Neutrophil (primary cell): Measurements from ENCODE around the gene DGKG.

Experiments
- H3K27ac ChIP-seq: fragments of 200-600 bp; sonication (generic); 2 replicates; pipeline ENCODE4 v1.5.1; 2016; ENCODE audit warnings: mild to moderate bottlenecking, moderate library complexity
- H3K27me3 ChIP-seq: fragments of 200-600 bp; sonication (generic); 2 replicates; pipeline ENCODE4 v1.6.0; 2016; ENCODE audit warnings: mild to moderate bottlenecking
- H3K36me3 ChIP-seq: fragments of 200-600 bp; sonication (generic); 2 replicates; pipeline ENCODE4 v1.5.1; 2017
- H3K4me1 ChIP-seq, 2 experiments: fragments of 200-600 bp in 1 of 2; sonication (generic) in 1 of 2; 1 replicate in 1 of 2; 2 replicates in 1 of 2; pipeline versions ENCODE4 v1.5.1 to v1.6.1; 2013 to 2016; ENCODE audit warnings: low read depth in 1 of 2, low read length in 1 of 2, mild to moderate bottlenecking in 1 of 2, moderate library complexity in 1 of 2; ENCODE audit not compliant: control insufficient read depth in 1 of 2, insufficient read depth in 1 of 2
- H3K4me3 ChIP-seq, 2 experiments: fragments of 200-600 bp in 1 of 2; sonication (generic) in 1 of 2; 1 replicate in 1 of 2; 2 replicates in 1 of 2; pipeline ENCODE4 v1.5.1; 2013 to 2016; ENCODE audit warnings: low read depth in 1 of 2, low read length in 1 of 2, mild to moderate bottlenecking in 1 of 2, moderate library complexity in 1 of 2
- H3K9me3 ChIP-seq: fragments of 200-600 bp; sonication (generic); 2 replicates; pipeline ENCODE4 v1.5.1; 2016
- TF ChIP-seq, protein P1 (sequence below): fragments of 200-600 bp; sonication (generic); IDR thresholded peaks from 2 replicates; pipeline ENCODE4 v1.5.1; 2016; ENCODE audit warnings: antibody characterized with exemption

Gene DGKG

DNA sequence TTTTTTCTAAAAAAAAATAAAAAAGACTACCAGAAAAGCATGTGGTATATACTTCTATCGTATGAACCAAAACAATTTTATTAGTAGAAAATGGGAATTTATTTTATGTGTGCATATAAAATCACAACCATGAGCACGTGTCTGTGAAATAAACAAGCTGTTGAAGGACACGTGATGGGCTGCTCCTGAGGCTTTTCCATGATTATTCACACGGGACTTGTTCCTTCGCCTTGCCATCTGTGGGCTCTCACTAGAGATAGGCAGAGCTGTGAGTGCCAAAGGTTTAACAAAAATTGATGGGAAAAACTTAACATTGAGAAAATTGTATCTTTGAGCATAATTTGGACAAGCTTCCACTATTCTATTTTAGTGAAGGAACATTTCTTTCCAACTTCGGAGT lies 240.8 kb downstream of the DGKG start:
- H3K9me3 ChIP-seq, result no peaks in the 10 kb centered on the region
- no peaks in the 10 kb centered on the region for H3K36me3 ChIP-seq
- H3K4me1 ChIP-seq, result no peaks in the 10 kb centered on the region
- no peak overlapping the region for H3K27ac ChIP-seq
- peaks cover 35% of the 10 kb centered on the region for H3K27me3 ChIP-seq
- no peak overlapping the region for H3K4me3 ChIP-seq
- TF ChIP-seq, protein P1, sequence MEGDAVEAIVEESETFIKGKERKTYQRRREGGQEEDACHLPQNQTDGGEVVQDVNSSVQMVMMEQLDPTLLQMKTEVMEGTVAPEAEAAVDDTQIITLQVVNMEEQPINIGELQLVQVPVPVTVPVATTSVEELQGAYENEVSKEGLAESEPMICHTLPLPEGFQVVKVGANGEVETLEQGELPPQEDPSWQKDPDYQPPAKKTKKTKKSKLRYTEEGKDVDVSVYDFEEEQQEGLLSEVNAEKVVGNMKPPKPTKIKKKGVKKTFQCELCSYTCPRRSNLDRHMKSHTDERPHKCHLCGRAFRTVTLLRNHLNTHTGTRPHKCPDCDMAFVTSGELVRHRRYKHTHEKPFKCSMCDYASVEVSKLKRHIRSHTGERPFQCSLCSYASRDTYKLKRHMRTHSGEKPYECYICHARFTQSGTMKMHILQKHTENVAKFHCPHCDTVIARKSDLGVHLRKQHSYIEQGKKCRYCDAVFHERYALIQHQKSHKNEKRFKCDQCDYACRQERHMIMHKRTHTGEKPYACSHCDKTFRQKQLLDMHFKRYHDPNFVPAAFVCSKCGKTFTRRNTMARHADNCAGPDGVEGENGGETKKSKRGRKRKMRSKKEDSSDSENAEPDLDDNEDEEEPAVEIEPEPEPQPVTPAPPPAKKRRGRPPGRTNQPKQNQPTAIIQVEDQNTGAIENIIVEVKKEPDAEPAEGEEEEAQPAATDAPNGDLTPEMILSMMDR, result no peak

DNA sequence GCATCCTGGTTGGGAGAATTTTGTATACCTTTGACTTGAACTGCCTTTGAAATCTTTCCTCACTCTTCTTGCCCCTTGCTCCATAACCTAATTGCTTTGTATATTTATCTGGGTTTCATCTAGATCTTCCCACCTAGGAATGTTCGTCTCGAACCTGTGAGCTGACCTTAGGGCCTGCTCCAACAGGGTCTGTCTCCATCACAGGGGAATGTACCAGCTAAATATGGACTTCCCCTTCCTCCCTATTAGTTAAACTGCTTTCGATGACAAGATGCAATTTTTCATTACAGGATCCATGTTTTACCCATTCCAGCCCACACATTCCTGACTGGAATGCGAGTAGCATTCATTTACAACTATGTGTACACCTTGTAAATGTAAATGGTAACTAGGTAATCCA lies 242.5 kb downstream of the DGKG start:
- H3K4me3 ChIP-seq, result no peak overlapping the region
- H3K27ac ChIP-seq, result no peak overlapping the region
- H3K36me3 ChIP-seq, result no peaks in the 10 kb centered on the region
- H3K4me1 ChIP-seq, result no peaks in the 10 kb centered on the region
- H3K9me3 ChIP-seq, result no peaks in the 10 kb centered on the region
- TF ChIP-seq, protein P1, result no peak
- H3K27me3 ChIP-seq, result peaks cover 52% of the 10 kb centered on the region

DNA sequence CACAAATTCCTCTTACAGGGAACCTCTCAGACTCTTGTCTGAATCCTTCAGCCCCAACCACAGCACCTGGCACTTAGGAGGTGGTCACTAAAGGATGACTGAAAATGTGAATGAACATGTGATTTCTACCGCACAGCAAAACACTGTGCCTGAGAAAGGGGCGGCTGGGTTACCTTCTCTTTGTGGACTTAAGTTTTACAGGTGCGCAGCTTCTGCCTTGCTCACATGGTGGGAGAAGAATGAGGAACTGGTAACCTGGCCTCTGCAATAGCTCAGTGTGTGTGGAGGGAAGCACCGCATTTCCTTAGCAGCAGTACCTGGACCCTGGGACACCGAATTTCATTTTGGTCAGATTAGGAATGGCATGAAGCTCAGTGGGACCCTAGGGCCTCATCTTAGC lies 243.3 kb downstream of the DGKG start:
- Histone ChIP-seq H3K4me3 (no peak overlapping the region), H3K9me3 (no peaks in the 10 kb centered on the region), H3K36me3 (no peaks in the 10 kb centered on the region), H3K27ac (no peak overlapping the region), H3K4me1 (no peaks in the 10 kb centered on the region), H3K27me3 (peaks cover 61% of the 10 kb centered on the region)
- TF ChIP-seq, protein P1, result no peak

DNA sequence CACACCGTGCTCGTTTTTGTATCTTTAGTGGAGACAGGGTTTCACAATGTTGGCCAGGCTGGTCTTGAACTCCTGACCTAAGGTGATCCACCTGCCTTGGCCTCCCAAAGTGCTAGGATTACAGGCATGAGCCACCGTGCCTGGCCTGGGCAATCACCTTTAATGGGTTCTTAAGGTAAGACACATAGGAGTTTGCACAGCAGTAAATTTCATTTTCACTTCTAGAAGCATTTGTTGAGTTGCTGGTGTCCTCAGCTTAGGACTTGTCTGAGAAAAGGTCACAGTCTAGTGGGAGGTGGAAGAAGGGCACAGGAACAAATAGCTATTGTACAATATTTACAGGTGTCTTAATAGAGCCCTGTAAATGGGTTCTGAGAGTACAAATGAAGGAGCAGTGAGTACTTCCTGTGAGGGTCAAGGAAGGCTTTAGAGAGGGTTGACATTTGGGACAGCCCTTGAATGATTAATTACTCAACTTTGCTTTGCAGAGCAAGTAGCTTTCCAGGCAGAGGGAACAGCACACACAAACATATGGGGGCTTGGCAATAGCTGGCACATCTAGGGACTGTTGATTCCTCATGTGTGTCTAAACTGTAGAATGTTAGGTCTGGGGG lies 244.4 kb downstream of the DGKG start:
- Histone ChIP-seq H3K27ac (no peak overlapping the region), H3K27me3 (peaks cover 71% of the 10 kb centered on the region)

DNA sequence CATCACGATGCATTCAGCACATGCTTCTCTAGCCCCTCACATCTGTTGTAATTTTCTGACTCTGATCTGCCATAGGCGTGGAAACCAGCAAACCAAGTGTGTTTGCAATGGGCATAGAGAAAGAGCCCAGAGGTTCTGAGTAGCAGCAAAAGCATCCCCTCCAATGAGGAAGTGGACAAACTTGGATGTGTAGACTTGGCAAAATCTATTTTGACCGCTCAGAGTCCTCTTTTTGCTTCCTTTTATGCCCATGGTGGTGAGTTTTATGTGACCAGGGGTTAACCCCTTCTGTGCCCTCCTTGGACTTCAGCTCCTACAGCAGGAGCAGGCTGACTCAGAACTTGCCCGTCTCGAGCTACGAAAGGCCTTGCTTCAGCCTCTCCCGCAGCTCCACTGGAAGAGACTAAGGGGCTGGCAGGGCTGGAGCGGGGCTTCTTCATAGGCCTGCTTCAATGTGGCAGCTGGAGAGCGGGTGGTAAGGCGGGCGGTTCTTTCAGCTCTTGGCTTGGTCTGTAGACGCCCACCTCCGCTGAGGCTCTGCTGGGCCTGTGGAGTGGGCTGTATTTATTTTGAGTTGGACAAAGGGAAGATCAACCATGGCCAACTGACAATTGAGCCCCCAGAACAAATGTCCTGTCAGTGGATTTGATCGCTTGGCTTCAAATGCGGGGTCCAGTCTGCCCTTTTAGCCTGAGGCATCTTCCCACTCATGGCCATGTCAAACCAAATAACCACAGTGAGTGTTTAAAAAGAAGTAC lies 246.6 kb downstream of the DGKG start:
- no peaks in the 10 kb centered on the region for H3K9me3 ChIP-seq
- no peak overlapping the region for H3K4me3 ChIP-seq
- TF ChIP-seq, protein P1, result no peak
- H3K4me1 ChIP-seq, result peaks cover 0 to 1% of the 10 kb centered on the region in 2 experiments
- H3K27ac ChIP-seq, result no peak overlapping the region
- H3K36me3 ChIP-seq, result no peaks in the 10 kb centered on the region
- peaks cover 85% of the 10 kb centered on the region for H3K27me3 ChIP-seq

More for the DNA sequence above, 244.4 kb downstream of the DGKG start:
- Histone ChIP-seq H3K4me3 (no peak overlapping the region), H3K9me3 (no peaks in the 10 kb centered on the region), H3K4me1 (no peaks in the 10 kb centered on the region), H3K36me3 (no peaks in the 10 kb centered on the region)
- TF ChIP-seq, protein P1, result no peak
